Stimulated activated naive CD8-positive, alpha-beta T cell treated with anti-CD3 and anti-CD28 coated beads, Interleukin-15, Interleukin-2, amounts not matched to agents 100 ng/mL and 50 ng/mL, for 24 hours (primary cell): ENCODE results near the gene IL1RL2.

ENCODE experiments used
- H3K27ac Mint-ChIP-seq: one replicate; pipeline ENCODE4 v1.8.0; 2021; ENCODE audit warnings: mild to moderate bottlenecking, mixed read lengths
- H3K27me3 Mint-ChIP-seq: one replicate; pipeline ENCODE4 v1.8.0; 2021; ENCODE audit warnings: mixed read lengths
- H3K36me3 Mint-ChIP-seq: one replicate; pipeline ENCODE4 v1.8.0; 2021; ENCODE audit warnings: low read depth, mixed read lengths
- H3K4me1 Mint-ChIP-seq: one replicate; pipeline ENCODE4 v1.8.0; 2021; ENCODE audit warnings: low read depth, mixed read lengths
- H3K4me3 Mint-ChIP-seq: one replicate; pipeline ENCODE4 v1.8.0; 2021; ENCODE audit warnings: mild to moderate bottlenecking, mixed read lengths
- H3K9me3 Mint-ChIP-seq: one replicate; pipeline ENCODE4 v1.8.0; 2021; ENCODE audit warnings: mixed read lengths

IL1RL2 gene

DNA sequence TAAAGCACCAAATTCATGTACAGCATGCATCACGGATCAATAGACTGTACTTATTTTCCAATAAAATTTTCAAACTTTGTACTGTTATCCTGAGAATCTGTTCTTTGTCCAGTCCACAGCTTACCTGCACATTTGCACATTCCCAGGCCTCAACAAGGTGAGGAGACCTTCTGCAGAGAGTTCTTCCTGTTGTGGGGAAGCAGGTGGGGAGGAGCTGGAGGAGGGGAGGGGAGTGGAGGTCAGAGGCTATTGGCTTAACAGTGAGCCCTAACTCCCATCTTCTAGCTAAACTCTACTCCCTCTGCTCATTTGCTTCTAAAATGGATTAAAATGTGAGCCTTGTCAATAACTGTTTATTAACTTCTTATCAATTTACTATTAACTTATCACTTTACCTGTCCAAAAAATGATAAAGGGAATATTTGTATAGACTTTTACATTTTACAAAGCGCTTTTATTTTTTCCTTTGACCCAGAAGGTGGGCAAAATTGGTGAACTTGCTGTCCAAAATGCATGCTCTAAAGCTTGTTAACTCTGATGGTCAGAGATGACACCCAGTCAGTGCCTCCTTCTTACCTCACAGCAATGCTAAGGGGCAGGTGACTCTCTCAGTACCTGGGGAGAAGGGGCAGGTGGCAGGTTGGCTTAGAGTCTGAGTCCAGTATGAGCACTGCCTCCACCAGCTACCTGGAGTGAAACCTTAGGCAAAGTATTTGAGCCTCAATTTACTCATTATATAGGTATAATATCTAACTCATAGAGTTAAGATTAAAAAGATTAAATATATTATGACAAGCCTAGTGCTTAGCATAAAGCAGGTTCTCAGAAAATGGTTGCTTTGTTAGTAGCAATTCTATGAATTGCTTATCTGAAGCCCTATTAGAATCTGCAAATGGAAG is 6.8 kb upstream of the IL1RL2 start:
- Mint-ChIP-seq H3K4me1 (no peaks in the 10 kb centered on the region), H3K36me3 (no peaks in the 10 kb centered on the region)

DNA sequence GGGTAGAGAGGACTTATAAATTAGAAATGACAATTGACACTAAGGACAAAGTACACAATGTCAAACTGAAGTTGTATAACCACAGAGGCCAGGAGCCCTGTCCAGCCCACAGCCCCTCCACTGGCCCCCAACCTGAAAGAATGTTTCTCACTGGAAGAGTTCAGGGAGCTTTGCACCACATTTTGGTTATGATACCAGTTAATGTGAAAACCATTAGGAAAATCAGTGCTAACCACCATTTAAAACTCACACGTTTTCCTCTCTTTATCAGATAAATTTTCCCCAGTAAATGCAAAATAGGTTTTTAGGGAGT is 6.2 kb upstream of the IL1RL2 start:
- Mint-ChIP-seq H3K4me3 (no peak overlapping the region), H3K36me3 (no peaks in the 10 kb centered on the region), H3K9me3 (no peaks in the 10 kb centered on the region), H3K27ac (no peak overlapping the region), H3K27me3 (peaks cover 26% of the 10 kb centered on the region), H3K4me1 (no peaks in the 10 kb centered on the region)

More for the DNA sequence above, 6.8 kb upstream of the IL1RL2 start:
- no peak overlapping the region for H3K4me3 Mint-ChIP-seq
- no peaks in the 10 kb centered on the region for H3K9me3 Mint-ChIP-seq
- no peak overlapping the region for H3K27ac Mint-ChIP-seq
- peaks cover 23% of the 10 kb centered on the region for H3K27me3 Mint-ChIP-seq

- Mint-ChIP-seq H3K9me3 (no peaks in the 10 kb centered on the region), H3K27me3 (peaks cover 34% of the 10 kb centered on the region), H3K27ac (no peak overlapping the region), H3K4me3 (no peak overlapping the region), H3K4me1 (peaks cover 1% of the 10 kb centered on the region), H3K36me3 (no peaks in the 10 kb centered on the region)
Measured at GRCh38 chr2:102181376-102181775, 5.4 kb upstream of the IL1RL2 start.

GRCh38 chr2:102181919-102182635 is 4.7 kb upstream of the IL1RL2 start:
- peaks cover 7% of the 10 kb centered on the region for H3K4me1 Mint-ChIP-seq
- no peaks in the 10 kb centered on the region for H3K9me3 Mint-ChIP-seq
- H3K4me3 Mint-ChIP-seq, result no peak overlapping the region
- no peaks in the 10 kb centered on the region for H3K36me3 Mint-ChIP-seq
- peaks cover 39% of the 10 kb centered on the region for H3K27me3 Mint-ChIP-seq
- no peak overlapping the region for H3K27ac Mint-ChIP-seq

GRCh38 chr2:102184018-102184417 is 2.8 kb upstream of the IL1RL2 start:
- H3K36me3 Mint-ChIP-seq, result peaks cover 5% of the 10 kb centered on the region
- no peak overlapping the region for H3K4me3 Mint-ChIP-seq
- H3K27ac Mint-ChIP-seq, result no peak overlapping the region
- H3K9me3 Mint-ChIP-seq, result peaks cover 4% of the 10 kb centered on the region
- peaks cover 15% of the 10 kb centered on the region for H3K4me1 Mint-ChIP-seq
- H3K27me3 Mint-ChIP-seq, result peaks cover 47% of the 10 kb centered on the region

DNA sequence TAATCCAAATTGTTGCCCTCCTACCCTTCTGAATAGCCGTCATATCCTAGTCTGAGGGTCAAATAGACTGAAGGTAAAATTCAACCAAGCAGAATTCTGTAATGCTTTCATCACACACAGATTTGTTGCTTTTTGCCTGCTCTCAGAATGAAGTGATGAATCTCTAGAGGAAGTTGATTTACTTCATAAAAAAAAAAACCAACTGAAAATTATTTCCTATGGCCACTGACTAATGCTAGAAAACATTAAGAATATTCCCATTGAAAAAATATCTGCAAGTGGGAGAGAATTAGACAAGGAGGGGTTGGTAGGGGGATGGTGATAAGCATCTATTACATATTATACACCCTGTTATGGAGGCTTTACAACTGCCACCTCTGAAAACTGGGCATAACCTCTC is 2.3 kb upstream of the IL1RL2 start:
- Mint-ChIP-seq H3K27me3 (peaks cover 48% of the 10 kb centered on the region), H3K4me3 (no peak overlapping the region), H3K4me1 (peaks cover 15% of the 10 kb centered on the region), H3K36me3 (peaks cover 5% of the 10 kb centered on the region), H3K9me3 (peaks cover 4% of the 10 kb centered on the region), H3K27ac (no peak overlapping the region)

DNA sequence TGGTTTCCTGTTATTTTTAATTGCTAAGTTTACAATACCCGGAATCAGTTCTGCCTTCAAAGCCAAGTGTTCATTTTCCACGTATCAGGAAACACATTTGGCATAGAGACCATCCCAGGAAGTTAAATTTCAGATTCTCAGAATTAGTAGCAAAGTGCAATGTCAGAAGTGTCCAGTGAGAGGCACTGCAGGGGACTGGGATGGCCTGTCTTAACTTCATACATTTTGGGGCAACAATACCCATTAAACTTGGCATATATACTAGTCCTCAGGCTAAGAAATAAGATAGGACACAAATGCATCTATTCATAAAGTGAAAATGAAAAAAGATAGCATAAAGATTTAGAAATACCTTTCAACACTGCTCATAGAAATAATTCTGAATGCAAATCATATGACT is 1.5 kb upstream of the IL1RL2 start:
- Mint-ChIP-seq H3K9me3 (peaks cover 4% of the 10 kb centered on the region), H3K36me3 (peaks cover 5% of the 10 kb centered on the region), H3K27me3 (peaks cover 50% of the 10 kb centered on the region), H3K4me1 (peaks cover 15% of the 10 kb centered on the region), H3K4me3 (no peak overlapping the region), H3K27ac (no peak overlapping the region)

DNA sequence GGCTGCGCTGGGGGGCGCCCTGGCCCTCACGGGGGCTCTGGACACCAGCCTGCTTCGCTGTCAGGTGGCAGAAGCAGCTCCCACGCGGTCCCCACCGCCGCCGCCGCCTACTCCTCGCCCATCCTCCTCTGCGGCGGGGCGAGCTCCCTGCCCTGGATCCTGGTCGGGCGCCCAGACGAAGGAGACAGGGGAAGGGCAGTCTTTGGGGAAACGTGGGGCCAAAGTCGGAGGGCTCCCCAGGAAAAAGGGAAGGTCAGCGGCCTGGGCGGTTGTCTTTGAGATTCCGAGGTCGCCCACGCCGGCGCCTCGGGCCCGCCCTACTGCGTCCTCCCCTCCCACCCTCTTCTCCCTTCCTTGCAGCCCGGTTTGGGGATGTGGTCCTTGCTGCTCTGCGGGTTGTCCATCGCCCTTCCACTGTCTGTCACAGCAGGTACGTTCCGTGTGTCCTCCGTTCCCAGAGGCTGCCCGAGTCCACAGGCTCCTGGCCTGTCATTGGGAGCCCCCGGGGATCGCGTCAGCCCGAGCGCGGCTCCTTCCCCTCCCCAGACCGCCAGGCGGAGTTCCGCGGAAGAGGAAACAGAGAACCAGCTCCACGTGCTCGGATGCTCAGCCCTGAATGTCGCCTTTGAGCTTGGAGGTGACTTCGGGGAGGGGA is 800 bp downstream of the IL1RL2 start:
- peaks cover 5% of the 10 kb centered on the region for H3K36me3 Mint-ChIP-seq
- H3K4me1 Mint-ChIP-seq, result peaks cover 15% of the 10 kb centered on the region
- H3K9me3 Mint-ChIP-seq, result peaks cover 4% of the 10 kb centered on the region
- peak overlapping the region; percentile 83 for H3K27ac Mint-ChIP-seq
- peaks cover 58% of the 10 kb centered on the region for H3K27me3 Mint-ChIP-seq
- peak overlapping the region; percentile 73 for H3K4me3 Mint-ChIP-seq

- Mint-ChIP-seq H3K4me3 (no peak overlapping the region), H3K27me3 (peaks cover 57% of the 10 kb centered on the region), H3K36me3 (peaks cover 5% of the 10 kb centered on the region), H3K9me3 (peaks cover 4% of the 10 kb centered on the region), H3K27ac (no peak overlapping the region), H3K4me1 (peaks cover 15% of the 10 kb centered on the region)
Measured at GRCh38 chr2:102190430-102191107, 3.7 kb downstream of the IL1RL2 start.

DNA sequence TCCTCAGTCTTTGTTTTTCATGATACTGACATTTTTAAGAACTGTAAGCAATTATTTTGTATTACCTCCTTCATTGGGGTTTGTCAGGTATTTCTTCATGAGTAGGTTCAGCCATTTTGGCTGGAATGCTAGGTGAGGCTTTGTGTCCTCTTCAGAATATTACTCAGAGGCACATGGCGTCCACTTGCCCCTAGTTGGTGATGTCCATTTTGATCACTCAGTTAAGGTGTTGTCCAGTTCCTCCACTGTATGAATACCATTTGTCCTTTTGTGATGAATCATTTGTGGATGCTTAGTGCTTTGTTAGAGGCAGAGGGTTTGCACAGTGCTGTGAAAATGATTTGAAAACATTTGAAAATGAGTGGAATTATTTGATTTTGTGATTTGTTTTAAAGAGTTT is 4.7 kb downstream of the IL1RL2 start:
- H3K36me3 Mint-ChIP-seq, result peaks cover 5% of the 10 kb centered on the region
- peaks cover 12% of the 10 kb centered on the region for H3K4me1 Mint-ChIP-seq
- H3K27me3 Mint-ChIP-seq, result peaks cover 51% of the 10 kb centered on the region
- H3K4me3 Mint-ChIP-seq, result no peak overlapping the region
- peaks cover 4% of the 10 kb centered on the region for H3K9me3 Mint-ChIP-seq
- H3K27ac Mint-ChIP-seq, result no peak overlapping the region

DNA sequence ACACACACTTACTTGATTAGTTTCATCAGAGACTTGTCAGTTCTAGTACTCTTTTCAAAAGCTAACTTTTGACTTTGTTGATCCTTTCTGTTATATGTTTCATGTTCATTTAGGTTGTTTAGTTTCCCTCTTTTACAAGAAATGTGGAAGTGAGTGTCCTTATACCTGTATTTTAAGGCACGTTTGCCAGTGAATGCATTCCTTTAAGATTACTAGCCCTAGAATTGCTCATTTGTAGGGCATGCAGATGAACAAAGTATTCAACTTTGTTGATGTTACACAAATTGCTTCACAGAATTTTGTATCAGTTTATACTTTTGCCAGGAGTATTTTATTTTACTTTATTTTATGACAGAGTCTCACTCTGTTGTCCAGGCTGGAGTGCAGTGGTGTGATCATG is 6.3 kb downstream of the IL1RL2 start:
- Mint-ChIP-seq H3K4me3 (no peak overlapping the region), H3K4me1 (peaks cover 10% of the 10 kb centered on the region), H3K27me3 (peaks cover 50% of the 10 kb centered on the region), H3K27ac (no peak overlapping the region), H3K36me3 (peaks cover under 1% of the 10 kb centered on the region), H3K9me3 (peaks cover 6% of the 10 kb centered on the region)

DNA sequence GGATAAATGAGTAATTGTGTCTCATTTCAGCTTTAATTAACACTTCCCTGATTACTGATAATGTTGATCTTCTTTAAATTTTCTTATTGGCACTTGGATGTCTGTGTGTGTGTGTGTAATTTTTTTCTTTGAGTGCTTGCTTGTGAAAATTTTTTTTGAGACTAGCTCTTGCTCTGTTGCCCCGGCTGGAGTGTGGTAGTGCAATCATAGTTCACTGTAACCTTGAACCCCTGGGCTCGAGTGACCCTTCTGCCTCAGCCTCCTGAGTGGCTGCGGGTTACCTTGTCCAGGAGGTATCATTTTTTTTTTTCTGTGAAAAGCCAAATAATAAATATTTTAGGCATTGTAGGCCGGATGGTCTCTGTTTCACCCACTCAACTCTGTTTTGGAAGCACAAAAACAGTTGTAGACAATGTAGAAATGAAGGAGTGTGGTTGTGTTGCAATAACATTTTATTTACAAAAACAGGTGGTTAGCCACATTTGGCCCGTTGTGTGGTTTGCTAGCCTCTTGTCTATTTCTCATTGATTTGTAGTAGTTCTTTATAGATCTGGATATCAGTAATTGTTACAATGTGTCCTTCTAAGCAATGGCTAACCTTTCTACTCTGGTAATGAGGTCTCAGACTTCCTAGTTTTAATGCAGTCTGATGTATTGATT is 7.9 kb downstream of the IL1RL2 start:
- Mint-ChIP-seq H3K4me1 (peaks cover 9% of the 10 kb centered on the region), H3K27me3 (peaks cover 49% of the 10 kb centered on the region), H3K27ac (no peak overlapping the region), H3K36me3 (no peaks in the 10 kb centered on the region), H3K4me3 (no peak overlapping the region), H3K9me3 (peaks cover 5% of the 10 kb centered on the region)

DNA sequence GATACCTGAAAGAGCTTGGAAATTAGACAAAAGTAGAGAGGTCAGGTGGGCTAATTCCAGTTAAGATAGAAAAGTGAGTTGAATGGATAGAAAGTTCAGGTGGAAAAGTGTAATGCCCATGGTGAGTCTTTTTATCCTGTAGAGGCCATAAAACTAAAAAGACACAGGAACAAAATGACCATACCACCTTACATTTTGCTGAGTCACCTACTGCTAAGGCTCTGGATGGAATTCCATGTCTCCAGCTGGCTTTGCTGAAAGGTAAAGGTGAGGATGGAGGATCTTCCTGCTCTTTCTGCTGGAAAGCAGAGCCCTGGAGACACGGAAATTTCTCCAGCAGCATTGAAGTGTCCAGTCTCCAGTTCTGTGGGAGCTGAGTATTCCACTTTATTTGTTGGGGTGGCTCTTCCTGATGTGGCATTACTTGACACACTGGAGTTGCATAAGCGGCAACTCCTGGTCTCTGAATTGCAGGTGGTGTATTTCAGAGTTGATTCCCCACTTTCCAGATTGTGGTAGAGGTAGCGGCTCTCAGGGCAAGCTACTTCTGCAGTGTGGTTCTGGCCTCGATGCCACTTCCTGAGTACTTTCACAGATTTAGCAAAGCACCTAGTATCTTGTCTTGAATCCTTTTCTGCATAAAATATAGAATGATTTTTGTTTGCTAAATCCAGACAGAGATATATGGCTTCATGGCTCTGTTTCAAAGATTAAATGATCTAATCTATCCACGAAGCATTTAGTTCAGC is 10.7 kb downstream of the IL1RL2 start:
- Mint-ChIP-seq H3K9me3 (peaks cover 5% of the 10 kb centered on the region), H3K4me3 (no peak overlapping the region), H3K27me3 (peaks cover 40% of the 10 kb centered on the region), H3K27ac (no peak overlapping the region), H3K36me3 (no peaks in the 10 kb centered on the region), H3K4me1 (peaks cover 9% of the 10 kb centered on the region)

- Mint-ChIP-seq H3K27me3 (peaks cover 23% of the 10 kb centered on the region), H3K27ac (no peak overlapping the region), H3K9me3 (peaks cover 14% of the 10 kb centered on the region), H3K36me3 (no peaks in the 10 kb centered on the region), H3K4me3 (no peak overlapping the region), H3K4me1 (peaks cover 9% of the 10 kb centered on the region)
Measured at GRCh38 chr2:102200539-102200938, 13.7 kb downstream of the IL1RL2 start.
